Hepatocyte (in vitro differentiated cells): Measurements from ENCODE around the gene ZFP36L1. TPM values are rescaled to one million over a fixed set of nuclear protein-coding genes. Genes with fewer than 3 reads are reported as not detected.
A peak's percentile ranks its signal among the peaks of the same experiment; 100 is the strongest.

Source experiments
- DNase-seq: peaks from one replicate; pipeline ENCODE4 v3.0.0-alpha.2; 2016; ENCODE audit warnings: low spot score
- H2AFZ ChIP-seq: fragments of 200-600 bp; sonication (generic); 2 replicates; pipeline ENCODE4 v1.6.0; 2016; ENCODE audit warnings: antibody characterized with exemption, mild to moderate bottlenecking
- H3K27ac ChIP-seq: fragments of 200-600 bp; sonication (generic); 2 replicates; pipeline ENCODE4 v1.5.1; 2016; ENCODE audit warnings: mild to moderate bottlenecking
- H3K27me3 ChIP-seq: fragments of 200-600 bp; sonication (generic); 2 replicates; pipeline ENCODE4 v1.6.1; 2016
- H3K36me3 ChIP-seq: fragments of 200-600 bp; sonication (generic); replicated peaks from 2 replicates; pipeline ENCODE4 v1.5.1; 2016; ENCODE audit warnings: low read depth; ENCODE audit not compliant: insufficient read depth
- H3K4me1 ChIP-seq: fragments of 200-600 bp; sonication (generic); 2 replicates; pipeline ENCODE4 v1.5.1; 2016; ENCODE audit warnings: mild to moderate bottlenecking, moderate library complexity; ENCODE audit not compliant: insufficient read depth
- H3K4me2 ChIP-seq: fragments of 200-600 bp; sonication (generic); 2 replicates; pipeline ENCODE4 v1.6.0; 2016
- H3K4me3 ChIP-seq: fragments of 200-600 bp; sonication (generic); 2 replicates; pipeline ENCODE4 v1.5.1; 2016; ENCODE audit warnings: mild to moderate bottlenecking
- H3K79me2 ChIP-seq: fragments of 200-600 bp; sonication (generic); 2 replicates; pipeline ENCODE4 v1.6.0; 2017; ENCODE audit warnings: mild to moderate bottlenecking
- H3K9me2 ChIP-seq: fragments of 200-600 bp; sonication (generic); replicated peaks from 2 replicates; pipeline ENCODE4 v1.6.0; 2017; ENCODE audit warnings: mild to moderate bottlenecking; ENCODE audit not compliant: insufficient read depth
- H3K9me3 ChIP-seq: fragments of 200-600 bp; sonication (generic); 2 replicates; pipeline ENCODE4 v1.5.1; 2016; ENCODE audit warnings: low read depth, mild to moderate bottlenecking
- H4K20me1 ChIP-seq: fragments of 200-600 bp; sonication (generic); 2 replicates; pipeline ENCODE4 v1.6.0; 2016; ENCODE audit warnings: mild to moderate bottlenecking; ENCODE audit not compliant: insufficient read depth, poor library complexity, severe bottlenecking
- CTCF ChIP-seq: fragments of 200-600 bp; sonication (generic); IDR thresholded peaks from 2 replicates; pipeline ENCODE4 v1.5.1; 2016; ENCODE audit warnings: antibody characterized with exemption, mild to moderate bottlenecking; ENCODE audit not compliant: poor library complexity
- EZH2 ChIP-seq: fragments of 200-600 bp; sonication (generic); IDR thresholded peaks from 2 replicates; pipeline ENCODE4 v1.6.1; 2016; ENCODE audit warnings: antibody characterized with exemption, mild to moderate bottlenecking, borderline replicate concordance
- EZH2phosphoT487 ChIP-seq: fragments of 200-600 bp; sonication (generic); IDR thresholded peaks from one replicate; pipeline ENCODE4 v1.6.1; 2018; ENCODE audit warnings: antibody characterized with exemption, mild to moderate bottlenecking, low read depth, moderate library complexity; ENCODE audit not compliant: unreplicated experiment, severe bottlenecking
- WGBS: methylation state at CpG from one replicate; pipeline ENCODE4 v1.1.6; 2016; ENCODE audit warnings: low lambda C conversion rate; ENCODE audit errors: missing lambda C conversion rate; 5-methylcytosine and 5-hydroxymethylcytosine counted together
- polyA plus RNA-seq: library from polyadenylated mRNA; unstranded; fragments of >200 nt; fragmentation: Nextera tagmentation; extraction: Ambion mirVana; gene quantifications from 2 replicates; pipeline ENCODE4 v1.2.1, GENCODE V29; 2016
- total RNA-seq: library from RNA; depleted of rRNA; stranded (reverse); fragments of >200 nt; gene quantifications from 2 replicates; pipeline ENCODE4 v1.2.3, GENCODE V29; 2014

The ZFP36L1 gene
- total and polyA plus RNA-seq, 2 experiments from 2014 or later: 101 to 404 TPM

- H3K4me1 ChIP-seq: peaks cover 29% of the 10 kb centered on the region
- H3K79me2 ChIP-seq: peaks cover 55% of the 10 kb centered on the region
- 52% methylated on average over 8 of the region's 10 CpGs for WGBS
- peak; percentile 3 for DNase-seq
- H3K9me2 ChIP-seq: no peaks in the 10 kb centered on the region
- H3K4me3 ChIP-seq: peak overlapping the region; percentile 89
- TF ChIP-seq EZH2: peak; percentile 2
- no peak for TF ChIP-seq EZH2phosphoT487
- no peak overlapping the region for H2AFZ ChIP-seq
- H3K27ac ChIP-seq: peak overlapping the region; percentile 99
- H3K27me3 ChIP-seq: no peaks in the 10 kb centered on the region
- peak overlapping the region; percentile 88 for H3K4me2 ChIP-seq
- H3K36me3 ChIP-seq: peaks cover 3% of the 10 kb centered on the region
- H4K20me1 ChIP-seq: peaks cover 55% of the 10 kb centered on the region
- no peaks in the 10 kb centered on the region for H3K9me3 ChIP-seq
Observed at GRCh38 chr14:68788275-68788995, 4.4 kb downstream of the ZFP36L1 start.

GRCh38 chr14:68787092-68787992 is 5.5 kb downstream of the ZFP36L1 start:
- H3K9me3 ChIP-seq: no peaks in the 10 kb centered on the region
- H3K4me1 ChIP-seq: peaks cover 34% of the 10 kb centered on the region
- H3K79me2 ChIP-seq: peaks cover 51% of the 10 kb centered on the region
- H3K27me3 ChIP-seq: no peaks in the 10 kb centered on the region
- WGBS: 80% methylated on average over 15 of the region's 15 CpGs
- peak overlapping the region; percentile 99 for H3K27ac ChIP-seq
- peak overlapping the region; percentile 88 for H3K4me2 ChIP-seq
- DNase-seq: peak; percentile 55
- TF ChIP-seq EZH2: no peak
- TF ChIP-seq CTCF: no peak
- TF ChIP-seq EZH2phosphoT487: peak; percentile 31
- H4K20me1 ChIP-seq: peaks cover 51% of the 10 kb centered on the region
- peaks cover 3% of the 10 kb centered on the region for H3K36me3 ChIP-seq
- peak overlapping the region; percentile 89 for H3K4me3 ChIP-seq
- no peaks in the 10 kb centered on the region for H3K9me2 ChIP-seq
- H2AFZ ChIP-seq: no peak overlapping the region

- Histone ChIP-seq H3K79me2 (peaks cover 43% of the 10 kb centered on the region), H3K4me3 (no peak overlapping the region), H3K27ac (peak overlapping the region; percentile 99), H4K20me1 (peaks cover 43% of the 10 kb centered on the region), H3K4me1 (peaks cover 41% of the 10 kb centered on the region), H3K9me3 (no peaks in the 10 kb centered on the region), H3K4me2 (no peak overlapping the region), H2AFZ (no peak overlapping the region), H3K9me2 (no peaks in the 10 kb centered on the region), H3K36me3 (peaks cover 3% of the 10 kb centered on the region), H3K27me3 (no peaks in the 10 kb centered on the region)
- peak; percentile 62 for DNase-seq
- WGBS: 75% methylated on average over 6 of the region's 6 CpGs
- no peak for TF ChIP-seq EZH2phosphoT487
- TF ChIP-seq EZH2: no peak
- TF ChIP-seq CTCF: no peak
Observed at GRCh38 chr14:68786491-68787091, 6.3 kb downstream of the ZFP36L1 start.
